Kidney epithelial cell (primary cell): ENCODE results near the gene CPNE8. TPM values are rescaled to one million over a fixed set of nuclear protein-coding genes. Genes with fewer than 3 reads are reported as not detected.

Experiments
- DNase-seq: peaks from one replicate; pipeline ENCODE4 v3.0.0-alpha.2; 2010; ENCODE audit warnings: low read depth
- H3K27me3 ChIP-seq: 2 replicates; pipeline ENCODE4 v1.6.0; 2011; ENCODE audit warnings: low read length; ENCODE audit not compliant: control insufficient read depth, insufficient read depth
- H3K36me3 ChIP-seq: 2 replicates; pipeline ENCODE4 v1.5.1; 2011; ENCODE audit warnings: low read length; ENCODE audit not compliant: control insufficient read depth, insufficient read depth
- H3K4me3 ChIP-seq: 2 replicates; pipeline ENCODE4 v1.5.1; 2011; ENCODE audit warnings: low read depth, mild to moderate bottlenecking, control low read depth, low read length
- total RNA-seq: library from RNA; depleted of rRNA; stranded (reverse); fragments of >200 nt; gene quantifications from 2 replicates; pipeline ENCODE4 v1.2.3, GENCODE V29; 2015
- TF ChIP-seq, protein P1 (sequence below): IDR thresholded peaks from 2 replicates; pipeline ENCODE4 v1.5.1; 2011; ENCODE audit warnings: mild to moderate bottlenecking, moderate library complexity, low read length, control low read depth, inconsistent platforms; ENCODE audit not compliant: insufficient read depth, poor library complexity, severe bottlenecking

Gene CPNE8
- total RNA-seq, 1 donor from 2014 or later, result 8.0 TPM

- DNase-seq, result no peak
Observed at GRCh38 chr12:38892087-38892786, 13.2 kb downstream of the CPNE8 start.

DNA sequence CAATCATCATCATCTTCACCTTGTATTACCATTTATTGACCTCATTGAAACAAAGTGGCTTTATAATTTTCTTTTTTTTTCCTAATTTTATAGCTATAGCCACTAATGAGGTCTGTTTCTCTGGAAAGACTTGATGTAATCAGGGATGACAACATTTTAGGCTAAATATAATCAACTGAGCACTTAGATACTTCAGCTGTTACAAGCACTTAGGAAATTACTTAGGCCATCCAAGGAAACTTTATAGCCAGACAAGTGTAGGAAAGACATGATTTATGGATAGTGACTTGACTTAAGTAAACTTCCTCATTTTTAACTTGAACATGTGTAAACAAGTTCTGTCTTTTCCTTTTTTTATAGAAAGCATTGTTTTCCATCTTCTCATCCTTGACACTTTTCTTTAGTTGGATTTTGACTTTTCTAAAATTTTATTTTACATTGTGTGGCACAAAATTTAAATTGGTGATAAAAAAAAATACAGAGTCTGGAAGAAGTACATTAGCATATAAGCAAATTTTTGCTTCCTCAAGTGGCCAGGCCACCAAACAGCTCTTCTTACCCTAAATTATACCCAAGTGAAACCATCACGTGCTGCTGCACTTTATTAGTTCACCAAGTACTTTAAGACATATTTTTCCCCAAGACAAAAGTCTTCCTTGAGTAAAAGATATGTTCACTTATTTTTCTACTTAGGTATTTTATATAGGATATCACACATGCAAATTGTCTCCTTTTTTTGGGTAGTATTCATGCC, 15.1 kb downstream of the CPNE8 start:
- no peak for DNase-seq
- H3K27me3 ChIP-seq, result no peaks in the 10 kb centered on the region
- no peak overlapping the region for H3K4me3 ChIP-seq
- no peaks in the 10 kb centered on the region for H3K36me3 ChIP-seq
- TF ChIP-seq, protein P1, sequence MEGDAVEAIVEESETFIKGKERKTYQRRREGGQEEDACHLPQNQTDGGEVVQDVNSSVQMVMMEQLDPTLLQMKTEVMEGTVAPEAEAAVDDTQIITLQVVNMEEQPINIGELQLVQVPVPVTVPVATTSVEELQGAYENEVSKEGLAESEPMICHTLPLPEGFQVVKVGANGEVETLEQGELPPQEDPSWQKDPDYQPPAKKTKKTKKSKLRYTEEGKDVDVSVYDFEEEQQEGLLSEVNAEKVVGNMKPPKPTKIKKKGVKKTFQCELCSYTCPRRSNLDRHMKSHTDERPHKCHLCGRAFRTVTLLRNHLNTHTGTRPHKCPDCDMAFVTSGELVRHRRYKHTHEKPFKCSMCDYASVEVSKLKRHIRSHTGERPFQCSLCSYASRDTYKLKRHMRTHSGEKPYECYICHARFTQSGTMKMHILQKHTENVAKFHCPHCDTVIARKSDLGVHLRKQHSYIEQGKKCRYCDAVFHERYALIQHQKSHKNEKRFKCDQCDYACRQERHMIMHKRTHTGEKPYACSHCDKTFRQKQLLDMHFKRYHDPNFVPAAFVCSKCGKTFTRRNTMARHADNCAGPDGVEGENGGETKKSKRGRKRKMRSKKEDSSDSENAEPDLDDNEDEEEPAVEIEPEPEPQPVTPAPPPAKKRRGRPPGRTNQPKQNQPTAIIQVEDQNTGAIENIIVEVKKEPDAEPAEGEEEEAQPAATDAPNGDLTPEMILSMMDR, result no peak

More at GRCh38 chr12:38892087-38892786, 13.2 kb downstream of the CPNE8 start:
- Histone ChIP-seq H3K4me3 (no peak overlapping the region), H3K27me3 (no peaks in the 10 kb centered on the region), H3K36me3 (no peaks in the 10 kb centered on the region)
- TF ChIP-seq, protein P1, result no peak

- no peaks in the 10 kb centered on the region for H3K27me3 ChIP-seq
- H3K4me3 ChIP-seq, result no peak overlapping the region
- TF ChIP-seq, protein P1, result no peak
- H3K36me3 ChIP-seq, result no peaks in the 10 kb centered on the region
- no peak for DNase-seq
Observed at GRCh38 chr12:38889297-38889815, 16.0 kb downstream of the CPNE8 start.

DNA sequence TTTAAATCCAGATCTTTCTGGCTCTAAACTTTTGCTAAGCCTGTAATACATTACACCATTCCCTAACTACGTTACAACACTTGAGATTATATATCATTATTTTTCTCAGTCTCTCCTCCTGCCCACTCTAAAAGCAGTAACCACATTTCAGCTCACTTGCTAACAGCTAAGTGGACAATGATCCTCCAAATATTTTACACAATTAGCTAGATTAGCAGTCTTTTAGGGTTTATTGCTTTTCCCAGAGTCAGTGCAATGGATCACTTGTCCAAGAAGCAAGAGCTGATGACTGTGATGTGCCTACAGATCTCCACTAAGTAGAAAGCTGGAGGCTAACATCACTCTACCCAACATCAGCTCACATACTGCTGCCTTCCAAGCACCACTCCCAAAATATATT, 17.6 kb downstream of the CPNE8 start:
- Histone ChIP-seq H3K27me3 (no peaks in the 10 kb centered on the region), H3K4me3 (no peak overlapping the region), H3K36me3 (no peaks in the 10 kb centered on the region)
- TF ChIP-seq, protein P1, result no peak
- no peak for DNase-seq

DNA sequence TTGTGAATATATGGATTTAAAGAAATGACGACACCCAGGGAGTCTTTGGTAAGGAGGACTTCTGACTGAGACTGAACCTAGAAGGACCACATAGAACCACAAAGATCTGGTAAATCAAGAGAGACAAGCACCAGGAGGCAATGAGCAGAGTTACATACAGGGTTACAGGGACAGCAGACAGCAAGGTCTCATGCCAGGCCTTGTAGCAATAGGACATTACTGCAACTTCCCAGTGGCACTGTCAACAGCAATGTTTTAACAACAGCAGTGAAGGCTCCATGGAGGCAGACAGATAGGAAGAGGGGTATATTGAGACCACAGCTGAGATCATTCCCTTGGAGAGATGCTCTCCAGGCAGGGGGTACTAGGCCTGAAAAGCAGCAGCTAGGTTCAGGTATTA, 18.5 kb downstream of the CPNE8 start:
- H3K4me3 ChIP-seq, result no peak overlapping the region
- TF ChIP-seq, protein P1, result no peak
- DNase-seq, result no peak
- H3K27me3 ChIP-seq, result no peaks in the 10 kb centered on the region
- no peaks in the 10 kb centered on the region for H3K36me3 ChIP-seq
